GM12878 (cell line): ENCODE measurements around the gene KLHL34. TPM values are rescaled to one million over a fixed set of nuclear protein-coding genes. Genes with fewer than 3 reads are reported as not detected.

Experiments used
- ATAC-seq: fragments of 200-7000 bp; cut with Tn5 transposase; 3 replicates; pipeline ENCODE4 v1.9.1; 2020; ENCODE audit warnings: mild to moderate bottlenecking, moderate library complexity
- BruUV-seq: library from RNA; stranded (reverse); fragments of 400-500 nt; replicated peaks from 2 replicates; lab custom pipeline; 2021; lab: Mats Ljungman, UMichigan
- CTCF ChIA-PET: fragments of 300-600 bp; sonication (Branson Sonifier 250); formaldehyde crosslinking; extraction: SDS; loops from one replicate; lab custom pipeline; 2021; ENCODE audit warnings: inconsistent platforms; lab: Yijun Ruan, JAX
- POLR2A ChIA-PET: fragments of 350-600 bp; formaldehyde crosslinking; extraction: SDS; loops from one replicate; lab custom pipeline; 2021; ENCODE audit warnings: inconsistent platforms; lab: Charles Lee
- RAD21 ChIA-PET: fragments of 300-600 bp; sonication (Branson Sonifier 250); formaldehyde crosslinking; loops from one replicate; lab custom pipeline; 2023; ENCODE audit warnings: antibody characterized with exemption; ENCODE audit not compliant: unreplicated experiment; lab: Charles Lee
- SMC1A ChIA-PET: fragments of 300-600 bp; sonication (Branson Sonifier 250); formaldehyde crosslinking; loops from one replicate; lab custom pipeline; 2023; ENCODE audit not compliant: unreplicated experiment, uncharacterized antibody; lab: Charles Lee
- DNase-seq: peaks from one replicate; pipeline ENCODE4 v3.0.0-alpha.2; 2011; ENCODE audit warnings: low read depth, low spot score
- FAIRE-seq: peaks from 3 replicates; lab custom pipeline; 2011; peaks lifted over from hg19 to GRCh38; lab: Jason Lieb, UNC
- H2AFZ ChIP-seq: 2 replicates; pipeline ENCODE4 v1.6.0; 2011; ENCODE audit warnings: low read depth, low read length, control low read depth; ENCODE audit not compliant: control insufficient read depth
- H3K27ac ChIP-seq: 2 replicates; pipeline ENCODE4 v1.5.1; 2011; ENCODE audit warnings: control low read depth; ENCODE audit not compliant: control insufficient read depth, insufficient read depth
- H3K27me3 ChIP-seq, 2 experiments: replicated peaks in 1 of 2; 2 replicates each; pipeline versions ENCODE4 v1.6.0 to v1.6.1; 2011; ENCODE audit warnings: low read length in 1 of 2; ENCODE audit not compliant: control insufficient read depth in 2 of 2, insufficient read depth in 2 of 2
- H3K36me3 ChIP-seq, 2 experiments: 2 replicates each; pipeline ENCODE4 v1.5.1; 2011; ENCODE audit warnings: low read length in 1 of 2; ENCODE audit not compliant: control insufficient read depth in 2 of 2, insufficient read depth in 2 of 2
- H3K4me1 ChIP-seq: 2 replicates; pipeline ENCODE4 v1.6.1; 2011; ENCODE audit warnings: mild to moderate bottlenecking, low read length, moderate library complexity, mixed read lengths; ENCODE audit not compliant: control insufficient read depth, insufficient read depth
- H3K4me2 ChIP-seq: 2 replicates; pipeline ENCODE4 v1.6.0; 2011; ENCODE audit warnings: control low read depth; ENCODE audit not compliant: control insufficient read depth, insufficient read depth
- H3K4me3 ChIP-seq: fragments of 200-600 bp; sonication (generic); 2 replicates; pipeline ENCODE4 v1.5.1; 2016
- H3K79me2 ChIP-seq: 2 replicates; pipeline ENCODE4 v1.6.0; 2011; ENCODE audit warnings: low read length; ENCODE audit not compliant: control insufficient read depth, insufficient read depth
- H3K9ac ChIP-seq: 2 replicates; pipeline ENCODE4 v1.8.0; 2011; ENCODE audit warnings: low read length, control low read depth, mixed read lengths; ENCODE audit not compliant: control insufficient read depth, insufficient read depth
- H3K9me3 ChIP-seq: replicated peaks from 3 replicates; pipeline ENCODE4 v1.5.1; 2011; ENCODE audit warnings: mild to moderate bottlenecking, low read length; ENCODE audit not compliant: control insufficient read depth, insufficient read depth
- H4K20me1 ChIP-seq: 2 replicates; pipeline ENCODE4 v1.6.0; 2011; ENCODE audit not compliant: control insufficient read depth, insufficient read depth
- CBFB ChIP-seq: IDR thresholded peaks from 2 replicates; pipeline ENCODE4 v1.6.1; 2016; ENCODE audit warnings: antibody characterized with exemption, low read depth
- CBX5 ChIP-seq: sonication (generic); IDR thresholded peaks from 2 replicates; pipeline ENCODE4 v1.6.1; 2016; ENCODE audit warnings: low read depth, moderate library complexity, mild to moderate bottlenecking, inconsistent platforms
- CEBPB ChIP-seq, 2 experiments: fragments of 150-350 bp in 1 of 2; IDR thresholded peaks; 2 replicates each; pipeline ENCODE4 v1.6.1; 2012 to 2014; ENCODE audit warnings: low read depth in 2 of 2, low read length in 2 of 2, borderline replicate concordance in 1 of 2, inconsistent platforms in 1 of 2
- GABPA ChIP-seq: IDR thresholded peaks from 2 replicates; pipeline ENCODE4 v1.6.1; 2014; ENCODE audit warnings: antibody characterized with exemption, low read depth, mild to moderate bottlenecking, inconsistent platforms
- HCFC1 ChIP-seq: fragments of 150-350 bp; IDR thresholded peaks from 2 replicates; pipeline ENCODE4 v1.6.1; 2014; ENCODE audit warnings: low read length
- JUND ChIP-seq: IDR thresholded peaks from 2 replicates; pipeline ENCODE4 v1.6.1; 2012; ENCODE audit warnings: low read depth, mild to moderate bottlenecking, low read length, improper control_type of control experiment, moderate library complexity
- MEF2B ChIP-seq: fragments of 450-650 bp; IDR thresholded peaks from 2 replicates; pipeline ENCODE4 v1.6.1; 2018; ENCODE audit warnings: mild to moderate bottlenecking, moderate library complexity; ENCODE audit not compliant: partially characterized antibody, poor library complexity, severe bottlenecking
- NFXL1 ChIP-seq: fragments of 450-650 bp; IDR thresholded peaks from 2 replicates; pipeline ENCODE4 v1.6.1; 2017; ENCODE audit warnings: antibody characterized with exemption, mild to moderate bottlenecking, borderline replicate concordance
- NFYB ChIP-seq: IDR thresholded peaks from 2 replicates; pipeline ENCODE4 v1.6.1; 2011; ENCODE audit warnings: low read depth, mild to moderate bottlenecking, low read length, improper control_type of control experiment, moderate library complexity; ENCODE audit not compliant: insufficient read depth
- NR2C2 ChIP-seq: IDR thresholded peaks from 2 replicates; pipeline ENCODE4 v1.6.1; 2011; ENCODE audit warnings: borderline replicate concordance, low read depth; ENCODE audit not compliant: control insufficient read depth, insufficient read length
- POLR2AphosphoS5 ChIP-seq: IDR thresholded peaks from 2 replicates; pipeline ENCODE4 v1.6.1; 2011; ENCODE audit warnings: mild to moderate bottlenecking, low read length, inconsistent platforms
- ZZZ3 ChIP-seq: IDR thresholded peaks from 2 replicates; pipeline ENCODE4 v1.6.1; 2011; ENCODE audit warnings: low read depth; ENCODE audit not compliant: control insufficient read depth, insufficient read length
- WGBS: methylation state at CpG from one replicate; pipeline ENCODE4 v1.1.6; 2016; ENCODE audit warnings: low lambda C conversion rate; ENCODE audit not compliant: insufficient replicate concordance, insufficient coverage; ENCODE audit errors: missing lambda C conversion rate; 5-methylcytosine and 5-hydroxymethylcytosine counted together
- in situ Hi-C: fragments of 300-500 bp; cut with MboI; formaldehyde crosslinking; loops from 9 replicates; pipeline ENCODE4 v1.14.3; 2018; ENCODE audit warnings: mixed read lengths
- intact Hi-C: fragments of 100-400 bp; cut with micrococcal nuclease; formaldehyde crosslinking; loops from one replicate; pipeline ENCODE4 v1.14.2; 2022; ENCODE audit not compliant: unreplicated experiment
- polyA plus RNA-seq, 11 experiments: library from polyadenylated mRNA; depleted of rRNA in 4 of 11; unstranded in 6 of 11; stranded (reverse) in 5 of 11; fragments of >200 nt; fragmentation: Nextera tagmentation in 4 of 11; fragmentation: Illumina TruSeq in 1 of 11; extraction: Ambion mirVana in 4 of 11; extraction: Trizol in 1 of 11; gene quantifications; 1 replicate in 1 of 11; 2 replicates in 10 of 11; pipeline versions ENCODE4 v1.2.1 to v1.2.3, GENCODE V29; 2011 to 2016; ENCODE audit warnings: inconsistent platforms in 2 of 11, missing spikeins in 2 of 11, low read depth in 1 of 11
- total RNA-seq, 4 experiments: library from RNA; depleted of rRNA in 3 of 4; stranded (reverse); fragments of >200 nt in 3 of 4; fragmentation: Illumina TruSeq in 1 of 4; extraction: Trizol in 1 of 4; gene quantifications; 2 replicates each; pipeline versions ENCODE4 v1.2.1 to v1.2.3, GENCODE V29; 2013 to 2021

Gene KLHL34
- total and polyA plus RNA-seq, 10 of the 15 experiments (the other 5 are each of a cell fraction or from before 2014, with no cell fraction given) = not detected

DNA sequence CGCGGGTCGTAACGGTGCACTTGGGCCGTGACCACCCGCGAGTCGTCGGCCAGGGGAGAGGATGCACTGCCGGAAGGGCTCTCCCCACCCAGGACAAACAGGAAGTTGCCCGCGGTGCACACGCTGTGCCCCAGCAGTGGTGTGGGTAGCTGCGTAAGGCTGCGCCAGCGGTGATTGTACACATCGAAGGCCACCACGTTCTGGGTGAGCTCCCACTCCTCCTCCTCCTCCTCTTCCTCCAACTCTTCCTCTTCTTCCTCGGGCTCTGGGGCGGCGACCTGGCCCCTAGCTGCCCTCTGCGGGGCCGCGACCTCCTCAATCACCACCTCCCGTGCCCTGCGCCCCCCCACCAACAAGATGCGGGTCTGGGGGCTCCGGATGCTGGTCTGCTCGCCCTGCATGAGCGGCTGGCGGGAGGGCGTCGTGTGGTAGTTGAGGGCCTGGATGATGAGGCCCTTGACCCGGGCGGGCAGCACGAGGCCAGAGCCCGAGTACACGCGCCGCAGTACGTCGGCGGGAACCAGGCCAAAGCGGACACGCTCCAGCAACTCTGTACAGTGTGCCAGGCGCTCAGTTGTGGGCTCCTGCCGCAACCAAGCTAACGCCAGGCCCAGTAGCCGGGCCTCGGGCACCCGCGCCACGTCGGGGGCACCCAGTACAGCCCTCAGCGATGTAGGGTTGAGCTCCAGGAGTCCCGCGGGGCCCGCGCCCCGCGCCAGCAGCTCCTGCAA lies 1.4 kb downstream of the KLHL34 start:
- POLR2A ChIA-PET = no interaction called here
- CTCF ChIA-PET = no interaction called here
- H3K4me3 ChIP-seq = no peak overlapping the region
- no peaks in the 10 kb centered on the region for H3K4me1 ChIP-seq
- no TSS peak for BruUV-seq
- no peaks in the 10 kb centered on the region for H3K36me3 ChIP-seq
- in situ Hi-C loops = no loop called here
- TF ChIP-seq NR2C2 = no peak
- no peak for TF ChIP-seq ZZZ3
- TF ChIP-seq GABPA = no peak
- no peak for TF ChIP-seq MEF2B
- no peak for TF ChIP-seq NFYB
- no peak for TF ChIP-seq CEBPB (IDR thresholded peaks at IDR 0.05; ENCODE audit: borderline replicate concordance in 1 of 2, low read depth in 2 of 2, low read length in 2 of 2)
- no peak for TF ChIP-seq NFXL1
- no peak for TF ChIP-seq CBX5
- no peak for TF ChIP-seq POLR2AphosphoS5
- TF ChIP-seq HCFC1 = no peak
- TF ChIP-seq CBFB = no peak
- no peak for TF ChIP-seq JUND
- TF ChIP-seq, all 136 proteins: peak for 0
- Histone ChIP-seq H3K79me2 (no peaks in the 10 kb centered on the region), H3K9ac (no peak overlapping the region), H3K9me3 (no peaks in the 10 kb centered on the region; the same call in 2 of the 3 replicates), H2AFZ (no peak overlapping the region), H3K27me3 (no peaks in the 10 kb centered on the region), H4K20me1 (no peaks in the 10 kb centered on the region), H3K27ac (no peak overlapping the region), H3K4me2 (no peak overlapping the region)
- no peak for ATAC-seq
- DNase-seq = no peak
- intact Hi-C loops = no loop called here
- RAD21 ChIA-PET = no interaction called here
- FAIRE-seq = no peak
- SMC1A ChIA-PET = no interaction called here
- WGBS = 86% methylated on average over 39 of the region's 61 CpGs
